Nephron progenitor cell (in vitro differentiated cells): ENCODE data around the gene NCOA1.
"Not testable (repeated sequence)": the region's sequence is repeated elsewhere in the genome, so short reads cannot be mapped to it uniquely, and the experiment has no call there.

Source experiments
- DNase-seq: peaks from one replicate; pipeline ENCODE4 v3.0.0; 2021
- H3K27ac Mint-ChIP-seq: 2 replicates; pipeline ENCODE4 v1.8.0; 2021; ENCODE audit warnings: mild to moderate bottlenecking, moderate library complexity, mixed read lengths
- H3K27me3 Mint-ChIP-seq: 2 replicates; pipeline ENCODE4 v1.8.0; 2021; ENCODE audit warnings: mild to moderate bottlenecking, low read depth, mixed read lengths; ENCODE audit not compliant: poor library complexity
- H3K36me3 Mint-ChIP-seq: 2 replicates; pipeline ENCODE4 v1.8.0; 2021; ENCODE audit warnings: low read depth, mixed read lengths
- H3K4me1 Mint-ChIP-seq: 2 replicates; pipeline ENCODE4 v1.8.0; 2021; ENCODE audit warnings: mixed read lengths
- H3K4me3 Mint-ChIP-seq: 2 replicates; pipeline ENCODE4 v1.8.0; 2021; ENCODE audit warnings: mild to moderate bottlenecking, moderate library complexity, mixed read lengths
- H3K9me3 Mint-ChIP-seq: 2 replicates; pipeline ENCODE4 v1.8.0; 2021; ENCODE audit warnings: mild to moderate bottlenecking, moderate library complexity, mixed read lengths
- CTCF ChIP-seq: fragments of 200-600 bp; sonication (generic); IDR thresholded peaks from 2 replicates; pipeline ENCODE4 v1.5.0; 2021; ENCODE audit warnings: antibody characterized with exemption

NCOA1 gene

GRCh38 chr2:24586955-24587354, 95.9 kb downstream of the NCOA1 start:
- Mint-ChIP-seq H3K4me3 (no peak overlapping the region), H3K27me3 (peaks cover 3% of the 10 kb centered on the region), H3K4me1 (no peaks in the 10 kb centered on the region), H3K36me3 (peaks cover 36% of the 10 kb centered on the region), H3K27ac (no peak overlapping the region), H3K9me3 (peaks cover 15% of the 10 kb centered on the region)
- no peak for DNase-seq
- no peak for TF ChIP-seq CTCF

GRCh38 chr2:24588294-24588693, 97.2 kb downstream of the NCOA1 start:
- Mint-ChIP-seq H3K27ac (no peak overlapping the region), H3K9me3 (peaks cover 1% of the 10 kb centered on the region), H3K36me3 (peaks cover 23% of the 10 kb centered on the region), H3K4me1 (peaks cover 8% of the 10 kb centered on the region), H3K27me3 (peaks cover 3% of the 10 kb centered on the region), H3K4me3 (no peak overlapping the region)
- no peak for TF ChIP-seq CTCF
- no peak for DNase-seq

GRCh38 chr2:24592441-24593100, 101.5 kb downstream of the NCOA1 start:
- peaks cover 7% of the 10 kb centered on the region for H3K27me3 Mint-ChIP-seq
- no peaks in the 10 kb centered on the region for H3K9me3 Mint-ChIP-seq
- peaks cover 9% of the 10 kb centered on the region for H3K4me1 Mint-ChIP-seq
- no peak overlapping the region for H3K27ac Mint-ChIP-seq
- DNase-seq = no peak
- H3K36me3 Mint-ChIP-seq = peaks cover 10% of the 10 kb centered on the region
- TF ChIP-seq CTCF = no peak
- H3K4me3 Mint-ChIP-seq = no peak overlapping the region

GRCh38 chr2:24594283-24594682, 103.2 kb downstream of the NCOA1 start:
- Mint-ChIP-seq H3K4me3 (no peak overlapping the region), H3K9me3 (no peaks in the 10 kb centered on the region), H3K4me1 (peaks cover 9% of the 10 kb centered on the region), H3K27me3 (peaks cover 5% of the 10 kb centered on the region), H3K27ac (no peak overlapping the region), H3K36me3 (no peaks in the 10 kb centered on the region)
- DNase-seq = no peak
- TF ChIP-seq CTCF = no peak

GRCh38 chr2:24597181-24597870, 106.3 kb downstream of the NCOA1 start:
- peaks cover 10% of the 10 kb centered on the region for H3K27me3 Mint-ChIP-seq
- peaks cover 20% of the 10 kb centered on the region for H3K4me1 Mint-ChIP-seq
- H3K4me3 Mint-ChIP-seq = no peak overlapping the region
- H3K9me3 Mint-ChIP-seq = peaks cover 8% of the 10 kb centered on the region
- TF ChIP-seq CTCF = no peak
- no peak for DNase-seq
- H3K36me3 Mint-ChIP-seq = peaks cover 8% of the 10 kb centered on the region
- H3K27ac Mint-ChIP-seq = no peak overlapping the region

- peaks cover 33% of the 10 kb centered on the region for H3K36me3 Mint-ChIP-seq
- DNase-seq, H3K27ac Mint-ChIP-seq, H3K4me3 Mint-ChIP-seq: not testable (repeated sequence)
- peaks cover 10% of the 10 kb centered on the region for H3K27me3 Mint-ChIP-seq
- peaks cover 10% of the 10 kb centered on the region for H3K4me1 Mint-ChIP-seq
- peaks cover 31% of the 10 kb centered on the region for H3K9me3 Mint-ChIP-seq
Observed at GRCh38 chr2:24600140-24600539, 109.1 kb downstream of the NCOA1 start.
